OCI-LY7 (cell line): ENCODE measurements around the gene XPR1. TPM values are rescaled to one million over a fixed set of nuclear protein-coding genes. Genes with fewer than 3 reads are reported as not detected.

Experiments used
- BruUV-seq: library from RNA; stranded (reverse); fragments of 400-500 nt; replicated peaks from 2 replicates; lab custom pipeline; 2021; lab: Mats Ljungman, UMichigan
- CTCF ChIA-PET: fragments of 300-600 bp; sonication (Branson Sonifier 250); formaldehyde crosslinking; loops from one replicate; lab custom pipeline; 2022; ENCODE audit warnings: antibody characterized with exemption; ENCODE audit not compliant: unreplicated experiment; lab: Charles Lee
- POLR2A ChIA-PET: fragments of 300-600 bp; sonication (Branson Sonifier 250); formaldehyde crosslinking; loops from one replicate; lab custom pipeline; 2022; ENCODE audit warnings: antibody characterized with exemption; lab: Charles Lee
- DNase-seq: peaks from one replicate; pipeline ENCODE4 v3.0.0-alpha.2; 2015; ENCODE audit warnings: low spot score
- H2AFZ ChIP-seq: fragments of 200-600 bp; sonication (generic), shearing (Covaris generic); 2 replicates; pipeline ENCODE4 v1.6.1; 2014; ENCODE audit warnings: mild to moderate bottlenecking, antibody characterized with exemption, low read length, moderate library complexity
- H3K27ac ChIP-seq: fragments of 200-600 bp; sonication (generic); 2 replicates; pipeline ENCODE4 v1.5.1; 2014; ENCODE audit warnings: mixed run types, low read depth, mild to moderate bottlenecking, moderate library complexity, low read length, inconsistent platforms; ENCODE audit not compliant: poor library complexity, severe bottlenecking
- H3K36me3 ChIP-seq: fragments of 200-600 bp; sonication (generic); 2 replicates; pipeline ENCODE4 v1.6.1; 2014; ENCODE audit warnings: mild to moderate bottlenecking, antibody characterized with exemption, low read length, moderate library complexity, mixed read lengths; ENCODE audit not compliant: insufficient read depth
- H3K4me1 ChIP-seq: fragments of 200-600 bp; sonication (generic); 2 replicates; pipeline ENCODE4 v1.5.1; 2014; ENCODE audit warnings: mild to moderate bottlenecking, low read length; ENCODE audit not compliant: insufficient read depth, poor library complexity, severe bottlenecking
- H3K4me2 ChIP-seq: fragments of 200-600 bp; sonication (generic); 2 replicates; pipeline ENCODE4 v1.6.1; 2014; ENCODE audit warnings: mild to moderate bottlenecking, low read length
- H3K4me3 ChIP-seq: fragments of 200-600 bp; sonication (generic); 2 replicates; pipeline ENCODE4 v1.5.1; 2014; ENCODE audit warnings: mild to moderate bottlenecking, low read depth, low read length; ENCODE audit not compliant: poor library complexity, severe bottlenecking
- H3K79me2 ChIP-seq: fragments of 200-600 bp; sonication (generic); 2 replicates; pipeline ENCODE4 v1.6.1; 2016; ENCODE audit warnings: low read depth, mild to moderate bottlenecking, low read length, moderate library complexity, mixed read lengths; ENCODE audit not compliant: insufficient read depth
- H3K9me2 ChIP-seq: fragments of 200-600 bp; sonication (generic); 2 replicates; pipeline ENCODE4 v1.6.1; 2016; ENCODE audit warnings: mild to moderate bottlenecking, low read length, mixed read lengths; ENCODE audit not compliant: insufficient read depth
- H3K9me3 ChIP-seq: fragments of 200-600 bp; sonication (generic); 2 replicates; pipeline ENCODE4 v1.6.1; 2014; ENCODE audit warnings: mild to moderate bottlenecking, mixed run types, low read length, mixed read lengths
- H4K20me1 ChIP-seq: fragments of 200-600 bp; sonication (generic); 2 replicates; pipeline ENCODE4 v1.6.1; 2014; ENCODE audit warnings: mild to moderate bottlenecking, antibody characterized with exemption, low read length, moderate library complexity, mixed read lengths; ENCODE audit not compliant: insufficient read depth
- CTCF ChIP-seq: fragments of 200-600 bp; sonication (generic); conservative IDR thresholded peaks from 2 replicates; pipeline ENCODE4 v1.5.1; 2014; ENCODE audit warnings: mild to moderate bottlenecking, antibody characterized with exemption, low read length, moderate library complexity, mixed read lengths
- EZH2phosphoT487 ChIP-seq: fragments of 200-600 bp; sonication (generic); IDR thresholded peaks from 2 replicates; pipeline ENCODE4 v1.6.1; 2018; ENCODE audit warnings: low read depth, borderline replicate concordance, mild to moderate bottlenecking, mixed run types, antibody characterized with exemption, low read length, moderate library complexity, mixed read lengths
- intact Hi-C: fragments of 100-400 bp; cut with micrococcal nuclease; formaldehyde crosslinking; loops from one replicate; pipeline ENCODE4 v1.10.0; 2022; ENCODE audit not compliant: unreplicated experiment
- total RNA-seq, 2 experiments: library from RNA; depleted of rRNA in 1 of 2; stranded (reverse); fragments of >200 nt in 1 of 2; shearing (Covaris generic) in 1 of 2; gene quantifications; 2 replicates each; pipeline ENCODE4 v1.2.3, GENCODE V29; 2014 to 2022

Gene XPR1
- total RNA-seq, 2 experiments from 2014 or later, result 8.6 to 17.2 TPM

GRCh38 chr1:180600343-180600742 lies 31.5 kb upstream of the XPR1 start:
- Histone ChIP-seq H3K9me2 (no peaks in the 10 kb centered on the region), H3K4me1 (no peaks in the 10 kb centered on the region), H3K27ac (no peak overlapping the region), H4K20me1 (no peaks in the 10 kb centered on the region), H3K36me3 (no peaks in the 10 kb centered on the region), H3K9me3 (no peaks in the 10 kb centered on the region), H3K79me2 (no peaks in the 10 kb centered on the region), H2AFZ (no peak overlapping the region), H3K4me3 (no peak overlapping the region), H3K4me2 (no peak overlapping the region)
- BruUV-seq, result no TSS peak
- intact Hi-C loops, result no loop called here
- CTCF ChIA-PET, result no interaction called here
- POLR2A ChIA-PET, result no interaction called here
- DNase-seq, result no peak
- TF ChIP-seq EZH2phosphoT487 (no peak), CTCF (no peak)

GRCh38 chr1:180601512-180601911 lies 30.3 kb upstream of the XPR1 start:
- TF ChIP-seq CTCF (no peak), EZH2phosphoT487 (no peak)
- Histone ChIP-seq H3K36me3 (no peaks in the 10 kb centered on the region), H3K9me2 (no peaks in the 10 kb centered on the region), H4K20me1 (no peaks in the 10 kb centered on the region), H3K27ac (no peak overlapping the region), H3K4me1 (no peaks in the 10 kb centered on the region), H3K79me2 (no peaks in the 10 kb centered on the region), H3K4me3 (no peak overlapping the region), H3K9me3 (no peaks in the 10 kb centered on the region), H3K4me2 (no peak overlapping the region), H2AFZ (no peak overlapping the region)
- ChIA-PET CTCF (no interaction called here), POLR2A (no interaction called here)
- DNase-seq, result no peak
- BruUV-seq, result no TSS peak
- intact Hi-C loops, result no loop called here

GRCh38 chr1:180603223-180603849 lies 28.5 kb upstream of the XPR1 start:
- Histone ChIP-seq H3K27ac (no peak overlapping the region), H3K4me1 (no peaks in the 10 kb centered on the region), H4K20me1 (no peaks in the 10 kb centered on the region), H3K9me2 (no peaks in the 10 kb centered on the region), H3K36me3 (no peaks in the 10 kb centered on the region), H3K4me2 (no peak overlapping the region), H2AFZ (no peak overlapping the region), H3K4me3 (no peak overlapping the region), H3K79me2 (no peaks in the 10 kb centered on the region), H3K9me3 (no peaks in the 10 kb centered on the region)
- ChIA-PET POLR2A (interaction anchor here (0.5 kb wide), 1 partner anchor 37 kb away, joined by 3 read pairs; no protein-coding TSS in a partner anchor), CTCF (no interaction called here)
- no peak for DNase-seq
- no TSS peak for BruUV-seq
- intact Hi-C loops, result no loop called here
- TF ChIP-seq CTCF (no peak), EZH2phosphoT487 (no peak)
